ENCODE results near the gene CREBBP.

Gene CREBBP

DNA sequence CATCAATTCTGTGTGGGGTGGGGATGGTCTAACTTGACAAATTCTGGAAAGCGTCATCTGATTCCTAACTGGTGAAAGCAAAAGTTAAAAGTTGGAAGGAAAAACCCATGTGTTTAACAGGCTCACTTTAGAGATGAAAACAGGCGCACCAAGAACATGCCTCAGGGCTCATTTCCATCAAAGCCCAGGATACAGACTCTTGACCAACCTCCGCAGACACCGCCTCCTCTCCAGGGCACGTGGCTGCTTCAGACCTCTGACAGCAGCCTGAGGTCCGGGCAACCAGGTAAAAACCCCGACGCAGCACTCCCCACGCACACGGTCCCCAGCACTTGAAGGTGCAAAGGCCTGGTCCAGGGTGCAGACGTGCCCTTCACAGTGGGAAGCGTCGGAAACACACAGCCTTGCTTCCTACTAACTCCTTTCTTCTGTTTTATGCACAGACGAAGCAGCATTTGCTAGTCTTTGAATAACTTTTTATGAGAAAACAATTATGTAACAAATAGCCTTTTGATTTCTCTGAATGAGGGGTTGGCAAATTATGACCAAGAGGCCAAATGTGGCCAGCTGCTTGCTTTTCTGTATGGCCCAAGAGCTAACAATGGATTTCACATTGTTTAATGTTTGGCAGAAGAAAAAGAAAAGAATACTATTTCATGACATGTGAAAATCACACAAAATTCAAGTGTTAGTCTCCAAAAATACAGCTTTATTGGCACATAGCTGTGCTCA lies 119.0 kb downstream of the CREBBP start:
- DNase-seq: no peak

DNA sequence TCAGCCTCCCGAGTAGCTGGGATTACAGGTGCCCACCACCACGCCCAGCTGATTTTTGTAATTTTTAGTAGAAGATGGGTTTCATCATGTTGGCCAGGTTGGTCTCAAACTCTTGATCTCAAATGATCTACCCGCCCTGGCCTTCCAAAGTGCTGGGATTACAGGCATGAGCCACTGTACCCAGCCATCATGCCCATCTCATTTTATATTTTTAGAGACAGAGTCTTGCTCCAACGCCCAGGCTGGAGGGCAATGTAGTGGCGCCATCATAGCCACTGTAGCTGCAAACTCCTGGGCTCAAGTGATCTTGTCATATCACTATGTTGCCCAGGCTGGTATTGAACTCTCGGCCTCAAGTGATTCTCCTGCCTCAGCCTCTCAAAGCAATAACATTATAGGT lies 120.0 kb downstream of the CREBBP start:
- DNase-seq: no peak

DNA sequence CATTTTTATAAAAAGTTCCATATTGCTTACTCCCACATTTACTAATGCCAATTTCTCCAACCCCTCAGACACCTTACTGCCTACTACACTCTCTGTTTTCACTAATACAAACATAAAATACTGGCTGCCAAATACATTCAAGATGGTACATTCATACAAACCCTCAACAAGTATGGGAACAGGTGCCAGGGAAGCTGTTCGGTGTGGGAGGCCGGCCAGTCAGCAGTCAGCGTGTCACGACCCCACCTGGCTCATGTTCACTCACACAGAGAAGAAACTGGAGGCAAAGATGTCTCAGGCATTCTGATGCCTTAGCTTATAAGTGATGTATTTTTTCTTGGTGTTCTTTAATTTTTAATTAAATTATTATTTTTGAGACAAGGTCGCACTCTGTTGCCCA lies 120.8 kb downstream of the CREBBP start:
- no peak for DNase-seq

DNA sequence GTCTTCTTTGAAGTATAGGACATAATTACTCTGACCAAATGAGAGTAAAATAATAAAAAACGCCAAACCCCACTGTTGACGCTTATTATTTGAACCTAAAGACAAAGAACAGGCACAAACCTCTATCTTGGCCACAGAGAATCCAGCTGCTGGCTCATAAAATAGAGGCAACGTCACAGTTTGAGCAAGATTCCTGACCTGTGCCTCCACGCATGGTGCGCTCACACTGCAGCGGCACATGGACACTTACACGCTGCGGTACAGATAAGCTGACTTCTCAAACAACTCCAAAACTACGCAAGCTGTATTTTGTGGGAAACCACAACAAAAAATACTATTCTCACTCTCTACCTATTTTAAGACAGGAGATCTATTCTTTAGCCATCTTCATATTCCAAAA lies 124.4 kb downstream of the CREBBP start:
- no peak for DNase-seq

DNA sequence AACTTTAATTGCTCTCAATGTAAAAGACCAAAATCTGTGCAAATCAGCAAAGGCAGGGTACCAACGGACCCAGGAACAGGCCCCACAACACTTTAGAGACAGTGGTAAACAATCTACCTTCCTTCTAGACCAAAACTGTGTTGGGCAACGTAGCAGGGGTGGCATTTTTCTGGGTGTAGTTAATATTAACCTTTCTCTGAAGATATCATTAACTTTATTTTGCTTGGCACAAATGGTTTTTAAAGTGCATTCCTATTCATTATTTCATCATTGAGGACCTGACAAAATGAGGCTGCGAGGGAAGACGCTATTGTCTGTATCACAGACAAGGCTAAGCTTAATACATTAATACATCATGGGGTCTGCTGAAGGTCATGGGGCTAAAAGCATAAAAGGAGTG lies 125.3 kb downstream of the CREBBP start:
- DNase-seq: no peak

DNA sequence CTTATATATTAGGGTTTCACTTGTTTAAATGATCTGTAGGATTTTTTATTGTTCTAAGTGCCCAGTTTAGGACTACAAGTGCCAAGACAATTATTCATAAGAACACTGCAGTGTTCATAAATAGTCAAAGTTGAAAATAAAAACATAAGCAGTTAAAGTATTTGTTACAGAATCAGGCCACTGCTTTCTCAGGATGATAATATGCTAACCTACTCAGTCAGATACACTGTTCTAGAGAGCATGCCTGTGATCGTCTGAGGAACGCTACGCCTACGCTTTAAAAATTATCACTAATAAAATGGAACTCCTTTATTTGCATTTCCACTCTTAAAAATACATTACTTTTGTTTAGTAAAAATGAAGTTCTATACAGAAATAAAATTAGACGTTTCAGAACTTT lies 125.7 kb downstream of the CREBBP start:
- DNase-seq: no peak

DNA sequence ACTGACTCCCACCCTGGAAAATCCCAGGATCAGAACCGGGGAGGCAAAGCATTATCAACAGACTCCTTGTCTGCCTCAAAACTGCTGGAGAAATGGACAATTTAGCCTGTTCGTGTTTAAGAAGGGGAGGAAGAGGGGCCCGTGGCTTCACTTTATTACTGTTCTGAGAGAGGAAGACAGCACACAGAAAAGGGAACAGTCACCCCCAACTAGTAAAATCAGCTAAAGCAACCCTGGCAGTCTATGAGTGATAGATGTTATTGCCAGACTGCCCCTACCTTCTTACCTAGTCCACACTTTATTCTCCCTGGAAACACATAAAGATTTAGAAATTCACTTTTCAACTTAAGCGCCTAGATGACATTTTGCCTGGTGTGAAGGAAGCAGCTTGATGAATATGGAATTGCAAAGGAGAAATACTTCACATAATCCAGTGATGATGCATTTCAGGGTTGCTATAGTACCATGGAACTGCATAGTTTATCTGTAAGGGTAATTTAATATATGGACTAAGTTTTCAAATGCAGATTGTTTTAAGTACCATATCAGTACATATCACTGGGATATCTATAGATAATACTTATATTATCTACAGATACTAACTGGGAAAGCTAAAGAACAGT lies 126.3 kb downstream of the CREBBP start:
- DNase-seq: no peak

DNA sequence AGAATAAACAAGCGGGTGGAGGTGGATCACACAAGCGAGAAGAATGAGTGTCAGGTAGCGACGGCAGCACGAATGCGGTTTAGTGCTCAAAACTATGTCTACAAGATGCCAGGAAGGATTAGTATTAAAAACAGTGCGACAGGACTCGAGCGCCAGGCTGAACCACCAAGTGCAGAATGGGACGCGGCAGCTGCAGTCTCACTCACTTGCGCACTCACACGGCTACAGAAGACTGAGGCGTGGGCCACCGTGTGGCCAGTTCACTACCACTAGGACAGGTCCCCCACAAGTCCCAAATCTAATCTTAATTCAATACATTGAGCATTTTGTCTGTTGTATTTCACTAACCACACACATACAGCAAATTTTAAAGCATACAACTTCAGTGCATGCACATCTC lies 127.5 kb downstream of the CREBBP start:
- DNase-seq: no peak

DNA sequence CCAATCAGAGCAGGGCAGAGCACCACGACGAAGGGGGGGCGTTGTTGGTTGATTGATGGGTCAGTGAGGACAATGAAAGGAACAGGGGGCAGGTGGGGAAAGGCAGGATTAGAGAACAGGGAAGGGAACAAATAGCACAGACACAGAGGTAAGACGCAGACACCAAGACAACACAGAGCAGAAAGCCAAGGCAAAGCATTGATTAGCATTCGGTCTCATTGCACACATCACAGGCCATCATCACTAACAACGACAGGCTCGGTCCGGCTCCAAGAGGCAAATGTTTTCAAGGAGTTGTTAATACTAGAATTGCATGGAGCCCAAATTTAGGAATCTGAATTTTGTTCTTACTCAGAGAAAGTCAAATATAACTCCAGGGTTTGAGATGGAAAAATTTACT lies 128.6 kb downstream of the CREBBP start:
- no peak for DNase-seq

DNA sequence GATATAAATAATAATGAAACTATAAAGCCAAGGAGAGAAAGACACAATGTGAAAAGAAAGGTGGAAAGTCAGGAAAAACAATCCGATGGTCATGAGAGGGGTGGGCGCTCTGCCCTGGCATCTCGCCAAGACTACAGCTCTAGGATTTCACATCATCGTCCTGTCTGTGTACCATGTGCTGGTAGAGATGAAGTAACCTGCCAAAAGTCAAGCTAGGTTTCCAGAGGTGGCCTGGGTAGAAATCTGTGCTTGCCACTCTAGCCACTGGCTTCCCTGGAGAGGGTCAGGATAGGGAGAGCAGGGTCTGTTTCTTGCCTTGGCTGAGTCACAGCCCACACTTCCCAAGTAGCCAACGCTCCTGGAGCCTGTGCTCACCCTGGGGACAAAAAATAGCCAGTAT lies 132.2 kb downstream of the CREBBP start:
- DNase-seq: no peak

DNA sequence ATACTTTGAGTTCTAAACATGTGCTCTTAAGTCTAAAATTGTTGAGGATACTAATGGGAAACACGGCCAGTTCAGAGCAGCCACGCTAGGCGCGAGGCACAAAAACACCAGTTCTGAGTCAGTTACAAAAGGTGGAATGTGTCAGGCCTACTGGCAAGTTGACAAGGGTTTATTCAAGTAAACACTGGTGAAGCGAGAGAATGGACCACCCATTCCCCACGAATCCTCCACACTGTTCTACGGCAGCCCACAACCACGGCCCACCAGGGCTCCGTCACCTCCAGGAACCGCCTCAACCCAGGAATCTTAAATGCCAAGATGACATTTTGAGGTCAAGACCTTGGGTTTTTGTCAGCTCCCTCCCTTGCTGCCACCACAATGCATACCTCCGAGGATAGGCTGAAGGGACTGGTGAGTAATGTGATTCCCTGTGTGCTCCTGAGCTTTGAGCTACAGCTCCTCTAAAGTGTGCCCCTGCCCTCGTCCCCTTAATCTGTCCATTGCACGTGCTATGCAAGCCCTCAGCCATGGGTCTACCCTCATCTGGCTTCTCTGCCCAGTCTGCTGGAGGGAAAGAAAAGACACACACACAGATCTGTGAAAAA lies 134.7 kb downstream of the CREBBP start:
- no peak for DNase-seq

DNA sequence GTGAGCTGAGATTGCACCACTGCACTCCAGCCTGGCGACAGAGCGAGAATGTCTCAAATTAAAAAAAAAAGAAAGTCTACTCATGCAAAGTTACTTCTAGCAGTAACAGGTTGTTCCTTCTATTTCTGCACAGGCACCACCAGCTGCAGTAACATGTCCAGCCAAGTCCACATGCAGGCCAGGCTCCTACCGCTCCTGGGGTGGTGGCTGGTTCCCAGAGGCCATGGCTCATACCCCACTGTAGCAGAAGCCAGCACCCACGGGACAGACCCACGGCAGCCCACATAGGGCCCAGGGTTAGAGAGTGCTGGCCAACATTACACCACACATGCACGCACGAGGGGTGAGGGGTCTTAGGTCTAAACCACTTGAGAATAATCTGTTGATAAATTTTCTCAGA lies 136.5 kb downstream of the CREBBP start:
- DNase-seq: no peak

DNA sequence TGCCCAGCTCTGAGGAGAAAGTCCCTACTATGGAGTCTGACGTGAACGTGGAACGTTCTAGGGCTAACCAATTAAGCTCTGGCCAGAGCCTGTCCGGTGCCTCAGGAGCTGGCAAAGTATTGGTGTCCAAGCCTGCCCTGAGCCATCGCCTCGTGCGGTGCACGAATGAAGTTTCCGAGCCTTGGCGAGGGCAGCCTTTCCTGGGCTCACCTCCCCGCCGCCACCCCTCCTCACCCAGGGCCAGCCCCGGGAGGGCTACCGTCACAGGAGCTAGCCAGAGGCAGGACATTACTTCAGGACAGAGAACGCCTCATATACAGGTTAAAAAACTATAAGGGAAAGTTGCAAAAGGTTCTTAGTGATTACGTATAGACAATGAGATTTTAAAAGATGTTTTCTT lies 139.6 kb downstream of the CREBBP start:
- DNase-seq: no peak

DNA sequence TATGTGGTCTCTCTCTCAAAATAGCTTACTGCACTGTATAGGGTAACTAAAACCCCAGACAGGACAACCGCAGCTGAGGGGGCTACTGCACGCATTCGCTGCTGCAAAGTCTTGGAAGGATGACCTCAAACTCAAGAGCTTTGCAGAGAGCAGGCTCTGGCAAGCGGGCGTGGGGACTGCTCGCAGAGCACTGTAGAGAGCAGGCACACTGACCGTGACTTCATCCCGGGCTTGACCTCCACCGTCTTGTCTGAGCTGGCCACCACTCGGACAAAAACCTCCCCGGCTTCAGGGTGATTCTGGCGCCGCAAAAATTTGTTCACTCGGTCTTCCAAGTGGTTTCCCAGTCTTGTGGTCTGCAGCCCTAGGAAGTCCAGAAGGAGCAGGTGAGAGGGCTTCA lies 140.3 kb downstream of the CREBBP start:
- DNase-seq: no peak

DNA sequence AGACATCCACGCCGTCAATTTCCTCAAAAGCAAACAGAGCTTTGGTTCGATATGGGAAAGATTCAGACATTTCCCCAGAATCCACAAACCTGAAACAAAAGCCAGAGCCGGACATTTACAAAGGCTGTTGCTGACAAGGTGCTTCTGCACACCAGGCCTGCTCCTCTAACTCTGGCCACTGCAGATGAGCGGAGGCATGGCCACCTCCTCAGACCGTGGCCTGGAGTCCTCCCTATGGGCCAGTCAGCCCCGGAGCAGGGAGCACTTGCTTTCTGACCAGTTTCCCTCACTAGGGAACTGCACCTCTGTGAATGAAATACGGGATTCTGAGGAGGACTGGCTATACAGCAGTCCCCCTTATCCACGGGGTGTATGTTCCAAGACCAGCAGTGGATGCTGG lies 140.9 kb downstream of the CREBBP start:
- DNase-seq: no peak

DNA sequence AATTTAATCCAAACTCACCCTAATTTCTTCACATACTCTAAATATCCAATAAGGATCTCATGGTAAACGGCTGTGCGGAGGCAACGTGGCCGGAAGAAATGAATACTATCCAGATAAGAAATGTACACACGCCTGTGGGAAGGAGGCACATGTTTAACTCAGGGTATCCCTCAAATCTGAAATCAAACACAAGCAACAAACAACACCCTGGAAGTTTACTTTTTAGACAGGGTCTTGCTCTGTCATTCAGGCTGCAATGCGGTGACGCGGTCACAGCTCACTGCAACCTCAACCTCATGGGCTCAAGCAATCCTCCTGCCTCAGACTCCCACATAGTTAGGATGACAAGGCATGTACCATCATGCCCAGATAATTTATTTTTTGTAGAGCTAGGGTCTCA lies 142.0 kb downstream of the CREBBP start:
- DNase-seq: no peak

DNA sequence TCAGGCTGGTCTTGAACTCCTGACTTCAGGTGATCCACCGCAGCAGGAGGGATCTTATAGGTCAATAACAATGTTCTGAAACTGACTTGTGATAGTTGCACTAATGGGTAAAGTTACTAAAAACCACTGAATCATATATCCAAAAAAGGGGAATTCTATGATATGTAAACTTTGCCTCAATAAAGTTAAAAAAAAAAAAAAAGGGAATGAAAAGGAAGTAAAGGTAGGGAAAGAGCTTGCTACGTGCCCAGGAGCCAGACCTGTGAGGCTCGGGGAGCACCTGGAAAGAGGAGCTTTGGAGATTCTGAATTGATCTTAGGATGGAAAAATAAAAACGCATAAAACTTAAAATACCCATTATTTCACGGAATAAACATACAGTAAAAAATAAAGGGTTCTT lies 142.4 kb downstream of the CREBBP start:
- DNase-seq: no peak

DNA sequence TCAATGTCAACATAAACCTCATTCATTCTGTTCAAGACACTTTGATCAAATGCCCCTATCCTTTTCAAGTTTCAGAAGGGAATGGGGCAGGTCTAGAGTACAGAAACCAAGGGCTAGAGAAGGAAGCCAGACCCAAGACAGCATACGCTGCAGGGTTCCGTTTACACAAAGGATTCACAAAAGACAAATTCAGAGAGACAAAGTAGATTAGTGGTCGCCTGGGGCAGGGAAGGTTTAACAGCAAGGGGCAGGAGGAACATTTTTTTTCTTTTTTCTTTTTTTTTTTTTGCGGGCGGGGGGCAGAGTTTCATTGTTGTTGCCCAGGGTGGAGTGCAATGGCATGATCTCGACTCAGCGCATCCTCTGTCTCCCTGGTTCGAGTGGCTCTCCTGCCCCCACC lies 143.3 kb downstream of the CREBBP start:
- DNase-seq: no peak

DNA sequence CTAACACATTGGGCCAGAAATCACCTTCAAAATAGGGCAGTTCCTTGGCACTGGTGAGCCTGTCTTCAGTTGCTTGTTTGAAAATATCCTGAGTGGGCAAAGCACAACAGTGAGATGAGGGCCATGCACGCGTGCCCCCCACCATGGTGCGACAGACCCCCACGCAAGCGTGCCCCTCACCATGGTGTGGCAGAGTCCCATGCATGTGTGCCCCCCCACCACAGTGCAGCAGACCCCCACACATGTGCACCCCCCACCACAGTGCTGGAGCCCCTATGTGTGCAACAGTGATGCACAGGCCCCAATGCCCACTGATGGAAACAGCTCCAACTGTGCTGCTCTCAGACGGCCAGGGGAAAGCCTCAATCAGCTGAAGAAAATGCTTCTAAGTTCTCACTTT lies 144.4 kb downstream of the CREBBP start:
- DNase-seq: no peak

DNA sequence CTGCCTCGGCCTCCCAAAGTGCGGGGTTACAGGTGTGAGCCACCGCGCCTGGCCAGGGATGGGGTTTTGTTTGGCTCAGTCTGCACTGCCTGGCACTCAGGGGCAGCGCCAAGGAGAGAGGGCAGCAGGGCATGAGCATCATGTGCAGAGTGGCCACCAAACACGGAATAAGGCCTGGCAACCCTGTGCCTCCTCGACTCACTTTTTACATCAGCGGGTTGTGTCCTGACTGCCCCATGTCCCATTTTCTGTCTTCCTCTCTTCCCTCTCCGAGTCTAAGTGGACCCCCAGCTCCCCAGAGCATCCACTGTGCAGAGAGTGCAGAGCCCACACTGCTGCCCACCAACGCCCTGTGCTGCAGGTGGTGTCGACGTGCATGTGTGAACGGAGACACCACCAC lies 145.0 kb downstream of the CREBBP start:
- no peak for DNase-seq

DNA sequence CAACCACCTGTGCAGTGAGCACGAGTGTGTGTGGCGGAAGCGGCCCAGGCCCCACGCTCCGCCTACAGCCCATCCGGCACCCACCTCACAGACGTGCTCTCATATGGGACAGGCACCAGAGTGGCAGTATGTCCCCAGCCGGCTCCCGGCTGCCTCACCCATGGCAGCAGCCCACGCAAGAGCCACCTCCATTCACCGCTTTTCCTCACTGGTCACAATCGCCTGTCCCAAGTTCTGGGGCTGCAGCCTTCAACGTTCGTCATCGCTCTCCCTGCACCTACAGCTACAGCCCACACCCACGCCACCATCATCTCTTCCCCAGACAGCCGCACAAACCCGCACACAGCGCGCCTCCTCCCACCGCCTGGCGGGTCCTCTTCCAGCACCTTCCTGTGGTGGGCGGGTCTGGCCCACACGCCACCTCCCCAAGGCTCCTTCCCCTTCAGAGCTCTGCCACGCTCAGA lies 145.7 kb downstream of the CREBBP start:
- no peak for DNase-seq

DNA sequence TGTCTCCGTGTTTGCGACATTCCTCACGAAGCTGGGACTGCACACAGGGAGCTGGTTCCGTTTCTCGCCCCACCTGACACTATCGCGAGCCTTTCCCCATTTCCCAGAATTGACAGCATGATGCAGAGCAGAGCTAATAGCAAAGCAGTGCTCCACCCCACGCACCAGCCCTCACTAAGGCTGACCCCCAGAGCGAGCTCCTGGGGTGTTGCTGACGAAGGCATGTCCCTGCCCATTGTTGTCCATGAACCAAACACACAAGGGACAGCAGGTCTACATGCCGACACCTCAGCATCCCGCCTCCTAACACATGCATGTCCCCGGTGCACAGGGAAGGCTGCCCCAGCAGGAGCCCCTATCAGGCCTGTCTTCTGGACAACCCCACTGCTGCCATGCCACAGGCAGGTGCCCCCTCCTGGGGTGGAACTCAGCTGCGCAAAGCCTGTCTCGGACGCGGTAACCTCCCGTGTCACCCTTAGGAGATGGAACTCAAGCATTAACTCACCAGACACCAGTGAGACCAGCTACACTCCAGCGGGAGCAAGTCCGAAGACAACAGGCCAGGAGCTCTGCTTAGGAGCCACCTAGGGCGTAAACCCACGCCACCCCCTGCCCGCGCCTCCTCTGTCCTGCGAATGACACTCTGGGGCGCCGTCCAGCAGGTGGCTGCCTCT lies 146.3 kb downstream of the CREBBP start:
- DNase-seq: no peak

DNA sequence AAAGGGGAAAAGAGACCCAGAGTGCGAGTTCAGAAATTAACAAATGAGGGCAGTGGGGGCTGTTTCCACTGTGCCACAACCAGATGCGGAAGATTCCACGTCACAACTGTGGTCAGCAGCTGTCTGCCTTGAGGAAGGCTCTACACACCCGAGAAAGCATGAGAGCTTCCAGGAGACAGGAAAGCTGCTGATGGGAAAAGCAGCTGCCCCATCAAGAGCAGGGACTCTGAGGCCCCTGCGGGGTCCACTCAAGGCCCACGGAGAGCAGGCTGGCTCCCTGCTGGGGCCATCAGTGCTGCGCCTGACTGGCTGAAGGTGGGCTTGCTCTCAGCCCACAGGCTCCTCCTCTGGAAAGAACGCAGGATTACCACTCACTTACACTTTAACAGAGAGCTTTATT lies 148.3 kb downstream of the CREBBP start:
- DNase-seq: no peak

Measured in activated gamma-delta T cell (primary cell).